MM.1S (cell line): ENCODE data around the gene CA9.

Experiments
- CTCF ChIP-seq: fragments of 300-600 bp; sonication (generic); IDR thresholded peaks from 2 replicates; pipeline ENCODE4 v1.5.1; 2016; ENCODE audit warnings: antibody characterized with exemption, low read length, mixed read lengths
- EZH2phosphoT487 ChIP-seq: fragments of 300-600 bp; sonication (generic); IDR thresholded peaks from 2 replicates; pipeline ENCODE4 v1.6.1; 2018; ENCODE audit warnings: antibody characterized with exemption, low read length

GRCh38 chr9:35684921-35685320 is 11.2 kb downstream of the CA9 start:
- TF ChIP-seq EZH2phosphoT487 (no peak), CTCF (no peak)
